ENCODE data around the gene TSC22D1.
A peak's percentile ranks its signal among the peaks of the same experiment; 100 is the strongest.

The TSC22D1 gene

GRCh38 chr13:44555207-44555606 lies 20.9 kb downstream of the TSC22D1 start:
- Histone ChIP-seq H3K4me2 (ENCODE audit: low read length) (no peak overlapping the region), H3K4me1 (ENCODE audit: control insufficient read depth, low read depth, low read length) (no peaks in the 10 kb centered on the region), H4K5ac (ENCODE audit: low read length) (no peak overlapping the region), H3K79me1 (ENCODE audit: low read length) (peaks cover 2% of the 10 kb centered on the region), H2BK15ac (replicated peaks; ENCODE audit: low read depth) (no peak overlapping the region), H3K23ac (ENCODE audit: low read length) (no peak overlapping the region), H3K36me3 (ENCODE audit: control insufficient read depth, insufficient read depth, low read length) (no peaks in the 10 kb centered on the region), H3K79me2 (ENCODE audit: control insufficient read depth, insufficient read depth, low read length) (no peaks in the 10 kb centered on the region), H2BK120ac (ENCODE audit: low read depth, low read length) (no peak overlapping the region), H3K4ac (ENCODE audit: low read depth, low read length) (no peak overlapping the region), H3K9ac (ENCODE audit: low read length) (no peak overlapping the region), H3K27ac (ENCODE audit: low read depth, low read length) (no peak overlapping the region), H3K56ac (ENCODE audit: low read length) (no peak overlapping the region), H3K4me3 (ENCODE audit: low read length) (no peak overlapping the region), H3K27me3 (ENCODE audit: insufficient read depth, low read length, poor library complexity) (no peaks in the 10 kb centered on the region), H3K18ac (ENCODE audit: low read length) (no peak overlapping the region), H2BK5ac (ENCODE audit: low read length) (no peak overlapping the region), H2AK5ac (ENCODE audit: low read length) (no peak overlapping the region), H4K8ac (ENCODE audit: low read depth, low read length) (no peak overlapping the region)
- no CpG with 5 or more reads among the region's 12 CpGs for WGBS (ENCODE audit: extremely low coverage, insufficient coverage, low lambda C conversion rate)
- DNase-seq, result no peak

- H3K23ac ChIP-seq (ENCODE audit: low read length), result no peak overlapping the region
- H3K18ac ChIP-seq (ENCODE audit: low read length), result no peak overlapping the region
- no peak overlapping the region for H3K4ac ChIP-seq (ENCODE audit: low read depth, low read length)
- no peaks in the 10 kb centered on the region for H3K36me3 ChIP-seq (ENCODE audit: control insufficient read depth, insufficient read depth, low read length)
- DNase-seq, result peak; percentile 51
- H4K8ac ChIP-seq (ENCODE audit: low read depth, low read length), result no peak overlapping the region
- H3K4me1 ChIP-seq (ENCODE audit: control insufficient read depth, low read depth, low read length), result no peaks in the 10 kb centered on the region
- H2BK120ac ChIP-seq (ENCODE audit: low read depth, low read length), result no peak overlapping the region
- no peak overlapping the region for H2AK5ac ChIP-seq (ENCODE audit: low read length)
- H2BK15ac ChIP-seq (replicated peaks; ENCODE audit: low read depth), result no peak overlapping the region
- H3K79me1 ChIP-seq (ENCODE audit: low read length), result peaks cover 2% of the 10 kb centered on the region
- no peak overlapping the region for H3K56ac ChIP-seq (ENCODE audit: low read length)
- H3K27ac ChIP-seq (ENCODE audit: low read depth, low read length), result no peak overlapping the region
- H3K4me3 ChIP-seq (ENCODE audit: low read length), result no peak overlapping the region
- H3K79me2 ChIP-seq (ENCODE audit: control insufficient read depth, insufficient read depth, low read length), result peaks cover 2% of the 10 kb centered on the region
- no peak overlapping the region for H3K4me2 ChIP-seq (ENCODE audit: low read length)
- no CpG with 5 or more reads among the region's 4 CpGs for WGBS (ENCODE audit: extremely low coverage, insufficient coverage, low lambda C conversion rate)
- no peak overlapping the region for H2BK5ac ChIP-seq (ENCODE audit: low read length)
- H3K27me3 ChIP-seq (ENCODE audit: insufficient read depth, low read length, poor library complexity), result no peaks in the 10 kb centered on the region
- no peak overlapping the region for H4K5ac ChIP-seq (ENCODE audit: low read length)
- H3K9ac ChIP-seq (ENCODE audit: low read length), result no peak overlapping the region
Measured at GRCh38 chr13:44549476-44549875, 26.7 kb downstream of the TSC22D1 start.

DNA sequence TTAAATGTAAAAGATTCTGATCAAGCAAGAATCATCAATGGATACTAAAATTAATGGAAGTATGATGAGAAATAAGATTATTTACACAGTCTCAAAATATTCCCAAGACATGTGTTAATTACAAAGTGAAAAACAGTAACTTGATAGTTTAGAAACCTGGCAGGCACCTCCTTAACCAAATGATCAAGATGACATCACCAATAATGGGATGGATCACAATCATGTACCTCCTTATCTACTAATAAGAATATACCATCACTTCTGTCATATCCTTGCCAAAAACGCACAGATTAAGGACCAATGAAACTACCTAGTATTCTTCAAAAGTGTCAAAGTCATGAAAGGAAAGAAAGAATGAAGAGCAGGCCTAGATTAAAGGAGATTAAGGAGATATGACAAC lies 30.0 kb downstream of the TSC22D1 start:
- Histone ChIP-seq H3K27ac (ENCODE audit: low read depth, low read length) (no peak overlapping the region), H3K27me3 (ENCODE audit: insufficient read depth, low read length, poor library complexity) (no peaks in the 10 kb centered on the region), H3K56ac (ENCODE audit: low read length) (no peak overlapping the region), H3K4ac (ENCODE audit: low read depth, low read length) (no peak overlapping the region), H3K79me2 (ENCODE audit: control insufficient read depth, insufficient read depth, low read length) (peaks cover 2% of the 10 kb centered on the region), H3K18ac (ENCODE audit: low read length) (no peak overlapping the region), H3K4me2 (ENCODE audit: low read length) (no peak overlapping the region), H2AK5ac (ENCODE audit: low read length) (no peak overlapping the region), H2BK15ac (replicated peaks; ENCODE audit: low read depth) (no peak overlapping the region), H4K8ac (ENCODE audit: low read depth, low read length) (no peak overlapping the region), H3K9ac (ENCODE audit: low read length) (no peak overlapping the region), H3K36me3 (ENCODE audit: control insufficient read depth, insufficient read depth, low read length) (no peaks in the 10 kb centered on the region), H2BK120ac (ENCODE audit: low read depth, low read length) (no peak overlapping the region), H3K4me3 (ENCODE audit: low read length) (no peak overlapping the region), H4K5ac (ENCODE audit: low read length) (no peak overlapping the region), H3K23ac (ENCODE audit: low read length) (no peak overlapping the region), H3K4me1 (ENCODE audit: control insufficient read depth, low read depth, low read length) (no peaks in the 10 kb centered on the region), H2BK5ac (ENCODE audit: low read length) (no peak overlapping the region), H3K79me1 (ENCODE audit: low read length) (peaks cover 2% of the 10 kb centered on the region)
- no CpG with 5 or more reads among the region's 1 CpG for WGBS (ENCODE audit: extremely low coverage, insufficient coverage, low lambda C conversion rate)
- DNase-seq, result no peak

GRCh38 chr13:44543369-44543768 lies 32.8 kb downstream of the TSC22D1 start:
- H3K23ac ChIP-seq (ENCODE audit: low read length), result no peak overlapping the region
- H3K4me2 ChIP-seq (ENCODE audit: low read length), result no peak overlapping the region
- H3K79me1 ChIP-seq (ENCODE audit: low read length), result no peaks in the 10 kb centered on the region
- H3K4me3 ChIP-seq (ENCODE audit: low read length), result no peak overlapping the region
- H2AK5ac ChIP-seq (ENCODE audit: low read length), result no peak overlapping the region
- no peak overlapping the region for H4K5ac ChIP-seq (ENCODE audit: low read length)
- DNase-seq, result no peak
- no peak overlapping the region for H4K8ac ChIP-seq (ENCODE audit: low read depth, low read length)
- no peaks in the 10 kb centered on the region for H3K36me3 ChIP-seq (ENCODE audit: control insufficient read depth, insufficient read depth, low read length)
- H2BK15ac ChIP-seq (replicated peaks; ENCODE audit: low read depth), result no peak overlapping the region
- H3K18ac ChIP-seq (ENCODE audit: low read length), result no peak overlapping the region
- H3K4ac ChIP-seq (ENCODE audit: low read depth, low read length), result no peak overlapping the region
- H3K4me1 ChIP-seq (ENCODE audit: control insufficient read depth, low read depth, low read length), result no peaks in the 10 kb centered on the region
- no peak overlapping the region for H3K56ac ChIP-seq (ENCODE audit: low read length)
- peaks cover 2% of the 10 kb centered on the region for H3K79me2 ChIP-seq (ENCODE audit: control insufficient read depth, insufficient read depth, low read length)
- H2BK120ac ChIP-seq (ENCODE audit: low read depth, low read length), result no peak overlapping the region
- no peaks in the 10 kb centered on the region for H3K27me3 ChIP-seq (ENCODE audit: insufficient read depth, low read length, poor library complexity)
- no peak overlapping the region for H3K9ac ChIP-seq (ENCODE audit: low read length)
- WGBS (ENCODE audit: extremely low coverage, insufficient coverage, low lambda C conversion rate), result no CpG with 5 or more reads among the region's 3 CpGs
- H3K27ac ChIP-seq (ENCODE audit: low read depth, low read length), result no peak overlapping the region
- no peak overlapping the region for H2BK5ac ChIP-seq (ENCODE audit: low read length)

GRCh38 chr13:44542361-44542760 lies 33.8 kb downstream of the TSC22D1 start:
- Histone ChIP-seq H3K4me3 (ENCODE audit: low read length) (no peak overlapping the region), H3K23ac (ENCODE audit: low read length) (no peak overlapping the region), H2AK5ac (ENCODE audit: low read length) (no peak overlapping the region), H3K9ac (ENCODE audit: low read length) (no peak overlapping the region), H2BK15ac (replicated peaks; ENCODE audit: low read depth) (no peak overlapping the region), H3K36me3 (ENCODE audit: control insufficient read depth, insufficient read depth, low read length) (no peaks in the 10 kb centered on the region), H3K4me2 (ENCODE audit: low read length) (no peak overlapping the region), H4K8ac (ENCODE audit: low read depth, low read length) (no peak overlapping the region), H3K27me3 (ENCODE audit: insufficient read depth, low read length, poor library complexity) (no peaks in the 10 kb centered on the region), H2BK120ac (ENCODE audit: low read depth, low read length) (no peak overlapping the region), H3K27ac (ENCODE audit: low read depth, low read length) (no peak overlapping the region), H3K79me1 (ENCODE audit: low read length) (no peaks in the 10 kb centered on the region), H3K4ac (ENCODE audit: low read depth, low read length) (no peak overlapping the region), H3K18ac (ENCODE audit: low read length) (no peak overlapping the region), H3K79me2 (ENCODE audit: control insufficient read depth, insufficient read depth, low read length) (peaks cover 2% of the 10 kb centered on the region), H3K56ac (ENCODE audit: low read length) (no peak overlapping the region), H2BK5ac (ENCODE audit: low read length) (no peak overlapping the region), H4K5ac (ENCODE audit: low read length) (no peak overlapping the region), H3K4me1 (ENCODE audit: control insufficient read depth, low read depth, low read length) (no peaks in the 10 kb centered on the region)
- WGBS (ENCODE audit: extremely low coverage, insufficient coverage, low lambda C conversion rate), result no CpG with 5 or more reads among the region's 3 CpGs
- no peak for DNase-seq

DNA sequence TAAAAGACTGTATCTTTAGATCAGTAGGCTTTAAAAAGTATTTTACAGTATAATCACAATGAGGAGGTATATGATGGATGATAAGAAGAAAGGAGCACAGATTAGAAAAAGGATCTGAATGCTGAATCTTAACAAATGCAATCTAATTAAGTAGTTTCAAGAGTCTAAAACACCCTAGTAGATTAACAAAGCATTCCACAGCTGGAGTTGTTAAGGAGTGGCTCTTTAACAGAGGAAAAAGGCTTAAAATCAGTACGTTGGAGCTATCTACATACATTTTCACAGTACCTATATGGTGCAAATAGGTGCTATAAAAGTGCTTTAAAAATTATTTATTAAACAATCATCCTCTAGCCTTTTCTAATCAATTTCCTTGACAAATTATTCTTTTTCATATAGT lies 34.5 kb downstream of the TSC22D1 start:
- H3K9ac ChIP-seq (ENCODE audit: low read length), result no peak overlapping the region
- H2BK120ac ChIP-seq (ENCODE audit: low read depth, low read length), result no peak overlapping the region
- H3K23ac ChIP-seq (ENCODE audit: low read length), result no peak overlapping the region

More for the DNA sequence above, 34.5 kb downstream of the TSC22D1 start:
- Histone ChIP-seq H4K8ac (ENCODE audit: low read depth, low read length) (no peak overlapping the region), H3K56ac (ENCODE audit: low read length) (no peak overlapping the region), H3K27ac (ENCODE audit: low read depth, low read length) (no peak overlapping the region), H2BK5ac (ENCODE audit: low read length) (no peak overlapping the region), H4K5ac (ENCODE audit: low read length) (no peak overlapping the region), H2BK15ac (replicated peaks; ENCODE audit: low read depth) (no peak overlapping the region), H3K4me1 (ENCODE audit: control insufficient read depth, low read depth, low read length) (no peaks in the 10 kb centered on the region), H3K4ac (ENCODE audit: low read depth, low read length) (no peak overlapping the region), H3K27me3 (ENCODE audit: insufficient read depth, low read length, poor library complexity) (no peaks in the 10 kb centered on the region), H3K4me2 (ENCODE audit: low read length) (no peak overlapping the region), H3K79me2 (ENCODE audit: control insufficient read depth, insufficient read depth, low read length) (peaks cover 1% of the 10 kb centered on the region), H3K18ac (ENCODE audit: low read length) (no peak overlapping the region), H3K79me1 (ENCODE audit: low read length) (no peaks in the 10 kb centered on the region), H3K4me3 (ENCODE audit: low read length) (no peak overlapping the region), H2AK5ac (ENCODE audit: low read length) (no peak overlapping the region), H3K36me3 (ENCODE audit: control insufficient read depth, insufficient read depth, low read length) (no peaks in the 10 kb centered on the region)
- no CpG with 5 or more reads among the region's 1 CpG for WGBS (ENCODE audit: extremely low coverage, insufficient coverage, low lambda C conversion rate)
- DNase-seq, result peak; percentile 18

Measured in mesendoderm (in vitro differentiated cells).